ENCODE results near the gene CALHM6.
A peak's percentile ranks its signal among the peaks of the same experiment; 100 is the strongest.

Gene CALHM6

GRCh38 chr6:116461331-116461931 lies at the start of gene CALHM6:
TSS of gene CALHM6 (plus strand) at chr6:116461375. CDS start at chr6:116461930, 555 bp downstream.
- no peaks in the 10 kb centered on the region for H3K9me3 ChIP-seq (ENCODE audit: control insufficient read depth in 2 of 2, low read length in 2 of 2)
- H3K36me3 ChIP-seq (ENCODE audit: control insufficient read depth in 2 of 2, insufficient read depth in 2 of 2, low read length in 2 of 2), result no peaks in the 10 kb centered on the region
- H3K4me3 ChIP-seq (ENCODE audit: low read length in 2 of 2), result peak within 1 kb of the TSS; percentile 63 to 72
- no peak within 1 kb of the TSS for H3K27ac ChIP-seq (ENCODE audit: low read length)
- H3K4me1 ChIP-seq (ENCODE audit: control insufficient read depth, insufficient read depth, low read length), result peaks cover 3% of the 10 kb centered on the region
- peaks cover 7 to 19% of the 10 kb centered on the region in 2 donors for H3K27me3 ChIP-seq (ENCODE audit: control insufficient read depth in 1 of 2, insufficient read depth in 2 of 2, low read length in 2 of 2)
- no peak within 1 kb of the TSS for H3K9ac ChIP-seq (ENCODE audit: low read length in 2 of 2)

GRCh38 chr6:116412270-116412669 lies 48.9 kb upstream of the CALHM6 start:
- H3K9ac ChIP-seq (ENCODE audit: low read length in 2 of 2), result no peak overlapping the region
- peaks cover 0 to 2% of the 10 kb centered on the region in 2 donors for H3K36me3 ChIP-seq (ENCODE audit: control insufficient read depth in 2 of 2, insufficient read depth in 2 of 2, low read length in 2 of 2)
- H3K9me3 ChIP-seq (ENCODE audit: control insufficient read depth in 2 of 2, low read length in 2 of 2), result no peaks in the 10 kb centered on the region
- no peaks in the 10 kb centered on the region for H3K27me3 ChIP-seq (ENCODE audit: control insufficient read depth in 1 of 2, insufficient read depth in 2 of 2, low read length in 2 of 2)
- no peak overlapping the region for H3K27ac ChIP-seq (ENCODE audit: low read length)
- no peaks in the 10 kb centered on the region for H3K4me1 ChIP-seq (ENCODE audit: control insufficient read depth, insufficient read depth, low read length)
- no peak overlapping the region for H3K4me3 ChIP-seq (ENCODE audit: low read length in 2 of 2)

GRCh38 chr6:116413357-116413756 lies 47.8 kb upstream of the CALHM6 start:
- Histone ChIP-seq H3K9ac (ENCODE audit: low read length in 2 of 2) (no peak overlapping the region), H3K4me3 (ENCODE audit: low read length in 2 of 2) (no peak overlapping the region), H3K27ac (ENCODE audit: low read length) (no peak overlapping the region), H3K36me3 (ENCODE audit: control insufficient read depth in 2 of 2, insufficient read depth in 2 of 2, low read length in 2 of 2) (peaks cover 0 to 2% of the 10 kb centered on the region in 2 donors), H3K27me3 (ENCODE audit: control insufficient read depth in 1 of 2, insufficient read depth in 2 of 2, low read length in 2 of 2) (no peaks in the 10 kb centered on the region), H3K9me3 (ENCODE audit: control insufficient read depth in 2 of 2, low read length in 2 of 2) (no peaks in the 10 kb centered on the region), H3K4me1 (ENCODE audit: control insufficient read depth, insufficient read depth, low read length) (no peaks in the 10 kb centered on the region)

GRCh38 chr6:116417661-116418060 lies 43.5 kb upstream of the CALHM6 start:
- no peaks in the 10 kb centered on the region for H3K4me1 ChIP-seq (ENCODE audit: control insufficient read depth, insufficient read depth, low read length)
- no peak overlapping the region for H3K4me3 ChIP-seq (ENCODE audit: low read length in 2 of 2)
- H3K27ac ChIP-seq (ENCODE audit: low read length), result no peak overlapping the region
- no peaks in the 10 kb centered on the region for H3K9me3 ChIP-seq (ENCODE audit: control insufficient read depth in 2 of 2, low read length in 2 of 2)
- no peak overlapping the region for H3K9ac ChIP-seq (ENCODE audit: low read length in 2 of 2)
- no peaks in the 10 kb centered on the region for H3K36me3 ChIP-seq (ENCODE audit: control insufficient read depth in 2 of 2, insufficient read depth in 2 of 2, low read length in 2 of 2)
- no peaks in the 10 kb centered on the region for H3K27me3 ChIP-seq (ENCODE audit: control insufficient read depth in 1 of 2, insufficient read depth in 2 of 2, low read length in 2 of 2)

- Histone ChIP-seq H3K9ac (ENCODE audit: low read length in 2 of 2) (no peak overlapping the region), H3K36me3 (ENCODE audit: control insufficient read depth in 2 of 2, insufficient read depth in 2 of 2, low read length in 2 of 2) (no peaks in the 10 kb centered on the region), H3K27ac (ENCODE audit: low read length) (no peak overlapping the region), H3K27me3 (ENCODE audit: control insufficient read depth in 1 of 2, insufficient read depth in 2 of 2, low read length in 2 of 2) (no peaks in the 10 kb centered on the region), H3K4me3 (ENCODE audit: low read length in 2 of 2) (no peak overlapping the region), H3K9me3 (ENCODE audit: control insufficient read depth in 2 of 2, low read length in 2 of 2) (no peaks in the 10 kb centered on the region), H3K4me1 (ENCODE audit: control insufficient read depth, insufficient read depth, low read length) (no peaks in the 10 kb centered on the region)
These were observed 41.9 kb upstream of the CALHM6 start for GRCh38 chr6:116419069-116419786.

GRCh38 chr6:116420341-116420740 lies 40.8 kb upstream of the CALHM6 start:
- Histone ChIP-seq H3K36me3 (ENCODE audit: control insufficient read depth in 2 of 2, insufficient read depth in 2 of 2, low read length in 2 of 2) (no peaks in the 10 kb centered on the region), H3K27ac (ENCODE audit: low read length) (no peak overlapping the region), H3K9ac (ENCODE audit: low read length in 2 of 2) (no peak overlapping the region), H3K9me3 (ENCODE audit: control insufficient read depth in 2 of 2, low read length in 2 of 2) (no peaks in the 10 kb centered on the region), H3K27me3 (ENCODE audit: control insufficient read depth in 1 of 2, insufficient read depth in 2 of 2, low read length in 2 of 2) (no peaks in the 10 kb centered on the region), H3K4me3 (ENCODE audit: low read length in 2 of 2) (no peak overlapping the region), H3K4me1 (ENCODE audit: control insufficient read depth, insufficient read depth, low read length) (no peaks in the 10 kb centered on the region)

GRCh38 chr6:116422238-116422637 lies 38.9 kb upstream of the CALHM6 start:
- Histone ChIP-seq H3K9ac (ENCODE audit: low read length in 2 of 2) (no peak overlapping the region), H3K36me3 (ENCODE audit: control insufficient read depth in 2 of 2, insufficient read depth in 2 of 2, low read length in 2 of 2) (peaks cover 4% of the 10 kb centered on the region in 2 donors), H3K9me3 (ENCODE audit: control insufficient read depth in 2 of 2, low read length in 2 of 2) (no peaks in the 10 kb centered on the region), H3K27me3 (ENCODE audit: control insufficient read depth in 1 of 2, insufficient read depth in 2 of 2, low read length in 2 of 2) (no peaks in the 10 kb centered on the region), H3K4me3 (ENCODE audit: low read length in 2 of 2) (no peak overlapping the region), H3K4me1 (ENCODE audit: control insufficient read depth, insufficient read depth, low read length) (no peaks in the 10 kb centered on the region), H3K27ac (ENCODE audit: low read length) (no peak overlapping the region)

- peaks cover 5 to 6% of the 10 kb centered on the region in 2 donors for H3K36me3 ChIP-seq (ENCODE audit: control insufficient read depth in 2 of 2, insufficient read depth in 2 of 2, low read length in 2 of 2)
- no peak overlapping the region for H3K27ac ChIP-seq (ENCODE audit: low read length)
- H3K27me3 ChIP-seq (ENCODE audit: control insufficient read depth in 1 of 2, insufficient read depth in 2 of 2, low read length in 2 of 2), result no peaks in the 10 kb centered on the region
- H3K4me3 ChIP-seq (ENCODE audit: low read length in 2 of 2), result no peak overlapping the region
- no peaks in the 10 kb centered on the region for H3K9me3 ChIP-seq (ENCODE audit: control insufficient read depth in 2 of 2, low read length in 2 of 2)
- no peak overlapping the region for H3K9ac ChIP-seq (ENCODE audit: low read length in 2 of 2)
- no peaks in the 10 kb centered on the region for H3K4me1 ChIP-seq (ENCODE audit: control insufficient read depth, insufficient read depth, low read length)
These were observed 37.2 kb upstream of the CALHM6 start for GRCh38 chr6:116424001-116424400.

- H3K27me3 ChIP-seq (ENCODE audit: control insufficient read depth in 1 of 2, insufficient read depth in 2 of 2, low read length in 2 of 2), result no peaks in the 10 kb centered on the region
- H3K9me3 ChIP-seq (ENCODE audit: control insufficient read depth in 2 of 2, low read length in 2 of 2), result no peaks in the 10 kb centered on the region
- no peak overlapping the region for H3K9ac ChIP-seq (ENCODE audit: low read length in 2 of 2)
- no peak overlapping the region for H3K27ac ChIP-seq (ENCODE audit: low read length)
- H3K4me1 ChIP-seq (ENCODE audit: control insufficient read depth, insufficient read depth, low read length), result no peaks in the 10 kb centered on the region
- peaks cover 8 to 13% of the 10 kb centered on the region in 2 donors for H3K36me3 ChIP-seq (ENCODE audit: control insufficient read depth in 2 of 2, insufficient read depth in 2 of 2, low read length in 2 of 2)
- H3K4me3 ChIP-seq (ENCODE audit: low read length in 2 of 2), result no peak overlapping the region
These were observed 34.6 kb upstream of the CALHM6 start for GRCh38 chr6:116426551-116426950.

- H3K27me3 ChIP-seq (ENCODE audit: control insufficient read depth in 1 of 2, insufficient read depth in 2 of 2, low read length in 2 of 2), result no peaks in the 10 kb centered on the region
- H3K27ac ChIP-seq (ENCODE audit: low read length), result no peak overlapping the region
- H3K4me1 ChIP-seq (ENCODE audit: control insufficient read depth, insufficient read depth, low read length), result no peaks in the 10 kb centered on the region
- no peaks in the 10 kb centered on the region for H3K9me3 ChIP-seq (ENCODE audit: control insufficient read depth in 2 of 2, low read length in 2 of 2)
- H3K4me3 ChIP-seq (ENCODE audit: low read length in 2 of 2), result no peak overlapping the region
- no peak overlapping the region for H3K9ac ChIP-seq (ENCODE audit: low read length in 2 of 2)
- peaks cover 8 to 22% of the 10 kb centered on the region in 2 donors for H3K36me3 ChIP-seq (ENCODE audit: control insufficient read depth in 2 of 2, insufficient read depth in 2 of 2, low read length in 2 of 2)
These were observed 32.1 kb upstream of the CALHM6 start for GRCh38 chr6:116429111-116429510.

GRCh38 chr6:116430860-116431259 lies 30.3 kb upstream of the CALHM6 start:
- Histone ChIP-seq H3K36me3 (ENCODE audit: control insufficient read depth in 2 of 2, insufficient read depth in 2 of 2, low read length in 2 of 2) (peaks cover 8 to 22% of the 10 kb centered on the region in 2 donors), H3K27me3 (ENCODE audit: control insufficient read depth in 1 of 2, insufficient read depth in 2 of 2, low read length in 2 of 2) (no peaks in the 10 kb centered on the region), H3K4me3 (ENCODE audit: low read length in 2 of 2) (no peak overlapping the region), H3K4me1 (ENCODE audit: control insufficient read depth, insufficient read depth, low read length) (no peaks in the 10 kb centered on the region), H3K27ac (ENCODE audit: low read length) (no peak overlapping the region), H3K9me3 (ENCODE audit: control insufficient read depth in 2 of 2, low read length in 2 of 2) (no peaks in the 10 kb centered on the region), H3K9ac (ENCODE audit: low read length in 2 of 2) (no peak overlapping the region)
